Lower leg skin (tissue), 4 donors: ENCODE measurements around the gene YKT6. TPM values are rescaled to one million over a fixed set of nuclear protein-coding genes. Genes with fewer than 3 reads are reported as not detected.

Source experiments
- DNase-seq, 2 donors: peaks; one replicate each; pipeline ENCODE4 v3.0.0-alpha.2; 2019; ENCODE audit warnings: low spot score in 2 of 2
- H3K4me3 ChIP-seq: fragments of 200-600 bp; sonication (generic); 2 replicates; pipeline ENCODE4 v1.5.1; 2017; ENCODE audit warnings: mild to moderate bottlenecking, low read depth; ENCODE audit not compliant: poor library complexity, severe bottlenecking
- POLR2A ChIP-seq, 2 donors: fragments of 450-650 bp; IDR thresholded peaks; one replicate each; pipeline ENCODE4 v1.6.1; 2016 to 2017; ENCODE audit warnings: antibody characterized with exemption in 2 of 2, mild to moderate bottlenecking in 1 of 2, moderate library complexity in 1 of 2
- WGBS, 2 donors: methylation state at CpG; one replicate each; pipeline ENCODE4 v1.1.5; 2018; 5-methylcytosine and 5-hydroxymethylcytosine counted together
- intact Hi-C: fragments of 100-400 bp; cut with DNase I; formaldehyde crosslinking; loops from one replicate; pipeline ENCODE4 v1.15.0; 2023; ENCODE audit warnings: low total_unique reads
- total RNA-seq, 4 donors: library from RNA; depleted of rRNA; stranded (reverse); fragments of >200 nt; gene quantifications; one replicate each; pipeline ENCODE4 v1.1.0, GENCODE V29; 2016
- TF ChIP-seq, protein P1 (sequence below), 3 donors: fragments of 450-650 bp; IDR thresholded peaks; one replicate each; pipeline ENCODE4 v1.5.1; 2016; ENCODE audit warnings: antibody characterized with exemption in 3 of 3, mild to moderate bottlenecking in 3 of 3, moderate library complexity in 2 of 3

The YKT6 gene
- total RNA-seq, 4 donors from 2014 or later: 38.5 to 51.3 (median 44.3) TPM

DNA sequence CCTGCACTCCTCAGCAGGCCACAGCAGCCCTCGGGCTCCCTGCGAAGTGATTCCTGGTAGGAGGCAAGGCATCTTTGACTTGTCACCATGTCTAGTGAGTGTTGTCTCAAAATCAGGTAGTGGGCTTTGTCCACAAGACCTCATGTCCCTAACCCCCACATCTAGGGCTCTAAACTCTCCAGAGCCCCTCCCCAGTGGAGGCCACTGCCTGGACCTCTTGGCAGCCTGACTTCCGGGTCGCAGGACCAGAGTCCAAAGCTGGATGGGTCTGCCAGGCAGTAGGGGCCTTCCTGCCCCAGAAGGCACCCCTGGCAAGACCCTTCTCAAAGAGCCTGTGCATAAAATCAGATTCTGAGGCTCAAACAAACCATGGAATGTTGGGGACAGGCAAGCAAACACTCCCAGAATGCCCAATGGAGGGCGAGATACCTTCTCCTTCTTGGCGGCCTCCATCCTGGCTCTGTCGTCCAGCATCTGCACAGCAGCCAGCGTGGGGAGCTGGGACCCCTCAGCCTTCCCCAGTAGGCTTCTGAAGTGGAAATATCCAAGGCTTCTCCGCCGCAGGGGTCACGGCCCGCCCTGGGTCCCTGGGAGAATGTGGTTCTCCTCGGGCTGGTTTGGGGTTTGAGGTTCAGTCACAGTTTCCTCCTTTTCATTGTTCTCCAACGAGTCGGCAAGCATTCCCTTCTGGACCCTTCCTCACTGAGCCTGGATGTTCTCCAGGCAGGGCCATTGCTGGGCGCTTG, 12.1 kb upstream of the YKT6 start:
- no peak overlapping the region for H3K4me3 ChIP-seq
- intact Hi-C loops: no loop called here
- DNase-seq: peak in 1 of 2 donors; percentile 56
- WGBS, 2 donors: 85 to 87% methylated on average over 16 of the region's 16 CpGs
- TF ChIP-seq, protein P1, sequence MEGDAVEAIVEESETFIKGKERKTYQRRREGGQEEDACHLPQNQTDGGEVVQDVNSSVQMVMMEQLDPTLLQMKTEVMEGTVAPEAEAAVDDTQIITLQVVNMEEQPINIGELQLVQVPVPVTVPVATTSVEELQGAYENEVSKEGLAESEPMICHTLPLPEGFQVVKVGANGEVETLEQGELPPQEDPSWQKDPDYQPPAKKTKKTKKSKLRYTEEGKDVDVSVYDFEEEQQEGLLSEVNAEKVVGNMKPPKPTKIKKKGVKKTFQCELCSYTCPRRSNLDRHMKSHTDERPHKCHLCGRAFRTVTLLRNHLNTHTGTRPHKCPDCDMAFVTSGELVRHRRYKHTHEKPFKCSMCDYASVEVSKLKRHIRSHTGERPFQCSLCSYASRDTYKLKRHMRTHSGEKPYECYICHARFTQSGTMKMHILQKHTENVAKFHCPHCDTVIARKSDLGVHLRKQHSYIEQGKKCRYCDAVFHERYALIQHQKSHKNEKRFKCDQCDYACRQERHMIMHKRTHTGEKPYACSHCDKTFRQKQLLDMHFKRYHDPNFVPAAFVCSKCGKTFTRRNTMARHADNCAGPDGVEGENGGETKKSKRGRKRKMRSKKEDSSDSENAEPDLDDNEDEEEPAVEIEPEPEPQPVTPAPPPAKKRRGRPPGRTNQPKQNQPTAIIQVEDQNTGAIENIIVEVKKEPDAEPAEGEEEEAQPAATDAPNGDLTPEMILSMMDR (IDR thresholded peaks at IDR 0.05): no peak
- no peak for TF ChIP-seq POLR2A (IDR thresholded peaks at IDR 0.05)

DNA sequence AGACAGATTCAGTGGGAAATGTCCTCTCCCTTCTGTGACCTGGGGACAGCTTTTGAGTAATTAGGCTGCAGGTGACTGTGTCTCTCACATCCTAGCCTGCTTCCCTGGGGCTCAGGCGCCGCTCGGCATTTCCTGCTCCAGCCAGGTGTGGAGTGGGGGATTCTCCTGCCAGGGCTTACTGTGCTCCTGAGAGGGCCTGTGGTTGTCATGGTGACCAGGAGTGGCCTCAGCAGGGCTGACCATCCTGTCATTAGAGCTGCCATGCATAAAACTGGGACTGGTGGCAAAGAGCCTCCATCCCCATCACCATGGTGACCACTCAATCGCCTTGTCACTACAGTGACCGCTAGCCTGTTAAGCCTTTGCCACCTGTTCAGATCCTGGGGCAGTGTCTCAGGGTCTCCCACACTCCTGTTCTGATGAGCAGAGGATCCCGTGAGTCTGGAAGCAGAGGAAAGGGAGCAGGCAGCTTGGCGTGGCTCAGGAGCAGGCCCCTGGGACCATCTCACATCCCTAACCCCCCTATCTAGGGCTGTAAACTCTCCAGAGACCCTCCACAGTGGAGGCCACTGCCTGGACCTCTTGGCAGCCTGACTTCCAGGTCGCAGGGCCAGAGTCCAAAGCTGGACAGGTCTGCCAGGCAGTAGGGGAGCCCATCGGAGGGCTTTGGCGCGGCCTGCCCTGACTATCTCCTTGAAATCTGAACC, 11.3 kb upstream of the YKT6 start, which contains the start of gene GCK:
GCK (minus strand) TSS at position 154 of the 707 bp plus-strand sequence. CDS start 486 bp downstream, outside the sequence.
- TF ChIP-seq, protein P1 (IDR thresholded peaks at IDR 0.05): no peak
- no peak for TF ChIP-seq POLR2A (IDR thresholded peaks at IDR 0.05)

DNA sequence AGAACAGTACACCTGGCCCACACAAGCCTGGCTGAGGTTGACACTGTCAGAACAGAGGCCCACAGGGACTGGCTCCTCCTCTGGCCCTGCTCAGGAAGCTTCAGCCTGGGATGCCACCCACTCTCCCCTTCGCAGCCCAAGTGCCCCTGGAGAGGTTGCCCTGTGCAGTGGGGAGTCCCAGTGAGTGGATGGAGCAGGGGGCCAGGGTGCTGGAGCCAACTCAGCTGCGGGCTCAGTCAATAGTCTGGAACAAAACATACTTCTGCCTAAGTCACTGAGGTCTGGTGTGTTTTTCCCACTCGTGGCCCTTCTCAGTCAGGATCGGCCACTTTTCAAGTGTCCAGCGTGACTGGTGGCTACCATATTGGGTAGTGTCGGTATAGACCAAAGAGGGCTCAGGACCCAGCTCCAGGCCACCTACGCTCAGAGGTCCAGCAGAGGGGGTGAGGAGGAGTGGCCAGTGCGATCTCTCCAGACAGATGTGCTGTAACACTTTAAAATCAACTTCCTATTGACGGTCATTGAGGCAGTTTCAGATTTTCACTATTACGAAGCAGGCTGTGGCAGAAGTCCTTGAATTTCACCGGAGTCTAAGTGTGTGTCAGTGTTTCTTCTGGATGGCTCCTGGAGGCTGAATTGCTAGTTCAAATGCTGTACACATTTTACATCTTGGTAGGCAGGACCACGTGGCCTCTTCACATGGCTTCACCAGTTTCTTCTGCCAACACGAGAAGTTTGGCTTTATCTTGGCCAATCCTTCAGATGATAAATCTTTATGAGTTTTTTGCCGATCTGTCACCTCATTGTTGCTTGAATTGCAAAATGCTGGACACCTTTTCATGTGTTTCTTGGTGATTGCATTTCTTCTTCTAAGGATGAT, 10.5 kb upstream of the YKT6 start:
- WGBS, 2 donors: 84 to 91% methylated on average over 14 of the region's 14 CpGs
- TF ChIP-seq, protein P1 (IDR thresholded peaks at IDR 0.05): no peak
- no peak for TF ChIP-seq POLR2A (IDR thresholded peaks at IDR 0.05)
- no peak overlapping the region for H3K4me3 ChIP-seq
- intact Hi-C loops: no loop called here
- peak in 1 of 2 donors; percentile 76 for DNase-seq

More for the DNA sequence above, 11.3 kb upstream of the YKT6 start, which contains the start of gene GCK:
- intact Hi-C loops: no loop called here
- DNase-seq: peak in 1 of 2 donors; percentile 60
- 90 to 93% methylated on average over 9 to 11 of the region's 11 CpGs for WGBS, 2 donors
- no peak within 1 kb of the TSS for H3K4me3 ChIP-seq

DNA sequence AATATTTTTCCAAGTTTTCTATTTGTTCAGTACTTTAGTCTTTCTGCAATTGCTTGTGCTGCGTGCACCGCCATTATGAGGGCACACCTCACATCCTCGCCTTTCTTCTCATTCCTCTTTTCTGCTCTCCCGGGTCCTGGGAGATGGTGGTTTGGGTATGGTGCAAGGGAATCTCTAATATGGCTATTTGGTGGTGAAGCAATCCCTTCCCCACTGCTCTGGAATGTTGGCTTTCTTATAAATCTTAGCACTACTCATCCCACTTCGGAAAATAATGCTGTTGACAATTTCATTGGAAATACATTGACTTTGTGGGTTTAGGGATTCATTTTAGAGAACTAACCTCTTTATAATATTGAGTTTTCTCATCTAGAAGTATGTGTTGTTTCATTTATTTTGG, 9.6 kb upstream of the YKT6 start:
- no peak for DNase-seq
- 86 to 88% methylated on average over 5 of the region's 5 CpGs for WGBS, 2 donors
- no peak overlapping the region for H3K4me3 ChIP-seq
- intact Hi-C loops: no loop called here
- no peak for TF ChIP-seq POLR2A (IDR thresholded peaks at IDR 0.05)
- TF ChIP-seq, protein P1 (IDR thresholded peaks at IDR 0.05): no peak

DNA sequence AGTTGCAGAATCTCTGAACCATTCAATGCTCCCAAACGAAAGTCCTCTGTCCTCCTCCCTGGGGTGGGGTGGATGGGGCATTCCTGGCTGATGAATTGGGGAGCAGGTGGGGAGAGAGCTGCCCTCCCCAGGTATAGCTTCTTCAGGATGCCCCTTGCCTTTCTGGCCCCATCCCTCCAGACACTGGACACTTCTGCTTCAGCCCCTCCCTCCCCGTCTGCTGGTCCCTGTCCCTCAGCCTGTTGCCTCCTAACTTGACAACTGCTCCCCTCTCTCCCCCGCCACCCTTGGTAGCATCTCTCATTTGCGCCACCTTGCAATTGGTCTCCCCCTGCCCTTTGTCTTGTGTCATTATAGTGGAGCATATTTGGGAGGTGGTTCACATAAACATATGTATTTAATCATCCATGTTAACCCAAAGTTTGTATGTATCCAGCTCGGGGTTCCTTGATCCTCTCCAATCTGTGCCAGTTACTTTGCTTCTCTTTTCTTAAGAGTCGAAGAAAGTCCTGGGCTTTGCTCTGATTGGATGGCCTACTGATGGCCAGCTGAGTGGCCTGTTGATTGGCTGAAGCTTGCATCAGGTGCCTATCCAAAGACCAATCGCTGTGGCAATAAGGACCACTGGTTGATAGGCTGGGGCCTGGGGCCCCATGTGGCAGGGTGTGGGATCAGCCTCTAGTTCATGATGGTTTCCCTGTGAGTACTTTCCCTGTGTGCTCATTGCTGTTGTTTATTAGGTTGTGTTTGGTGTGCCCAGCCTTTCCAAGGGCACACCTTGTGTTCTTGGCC, 7.6 kb upstream of the YKT6 start:
- no peak for TF ChIP-seq POLR2A (IDR thresholded peaks at IDR 0.05)
- TF ChIP-seq, protein P1 (IDR thresholded peaks at IDR 0.05): no peak
- H3K4me3 ChIP-seq: no peak overlapping the region
- 86 to 93% methylated on average over 7 of the region's 7 CpGs for WGBS, 2 donors
- DNase-seq: peak in 1 of 2 donors; percentile 66
- intact Hi-C loops: no loop called here
